ENCODE results near the gene PFDN1.

- peak in 1 of 3 donors; percentile 23 for TF ChIP-seq POLR2AphosphoS5 (IDR thresholded peaks at IDR 0.05)
- no peak for TF ChIP-seq POLR2A (IDR thresholded peaks at IDR 0.05)
Observed at GRCh38 chr5:140338336-140338735, 35.4 kb upstream of the PFDN1 start.
